ENCODE measurements around the gene MADD.

Gene MADD

DNA sequence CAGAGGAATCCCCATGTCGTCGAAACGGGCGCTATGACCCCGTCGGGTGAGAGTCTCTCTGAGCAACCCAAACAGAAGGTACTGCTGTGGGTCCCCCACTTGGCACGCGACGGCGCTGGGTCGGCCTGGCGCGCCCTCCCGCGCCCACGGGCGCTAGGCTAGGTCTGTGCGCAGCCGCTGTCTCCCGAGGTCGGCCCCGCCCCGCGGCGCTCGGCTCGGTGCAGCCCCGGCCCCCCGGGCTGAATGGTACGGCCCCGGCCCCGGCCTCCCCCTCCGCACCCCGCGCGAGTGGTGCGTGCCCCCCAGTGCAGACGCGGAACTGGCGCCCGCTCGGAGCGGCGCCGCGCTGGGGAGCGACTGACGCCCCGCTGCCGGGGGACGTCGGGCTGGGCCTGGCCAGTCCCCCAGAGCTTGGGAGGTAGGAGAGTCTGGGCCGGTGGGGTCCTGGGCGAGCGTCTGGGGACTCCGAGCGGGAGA is at the start of gene MADD:
MADD (plus strand) TSS at position 305 of the 477 bp plus-strand sequence.
- TF ChIP-seq, protein P1, sequence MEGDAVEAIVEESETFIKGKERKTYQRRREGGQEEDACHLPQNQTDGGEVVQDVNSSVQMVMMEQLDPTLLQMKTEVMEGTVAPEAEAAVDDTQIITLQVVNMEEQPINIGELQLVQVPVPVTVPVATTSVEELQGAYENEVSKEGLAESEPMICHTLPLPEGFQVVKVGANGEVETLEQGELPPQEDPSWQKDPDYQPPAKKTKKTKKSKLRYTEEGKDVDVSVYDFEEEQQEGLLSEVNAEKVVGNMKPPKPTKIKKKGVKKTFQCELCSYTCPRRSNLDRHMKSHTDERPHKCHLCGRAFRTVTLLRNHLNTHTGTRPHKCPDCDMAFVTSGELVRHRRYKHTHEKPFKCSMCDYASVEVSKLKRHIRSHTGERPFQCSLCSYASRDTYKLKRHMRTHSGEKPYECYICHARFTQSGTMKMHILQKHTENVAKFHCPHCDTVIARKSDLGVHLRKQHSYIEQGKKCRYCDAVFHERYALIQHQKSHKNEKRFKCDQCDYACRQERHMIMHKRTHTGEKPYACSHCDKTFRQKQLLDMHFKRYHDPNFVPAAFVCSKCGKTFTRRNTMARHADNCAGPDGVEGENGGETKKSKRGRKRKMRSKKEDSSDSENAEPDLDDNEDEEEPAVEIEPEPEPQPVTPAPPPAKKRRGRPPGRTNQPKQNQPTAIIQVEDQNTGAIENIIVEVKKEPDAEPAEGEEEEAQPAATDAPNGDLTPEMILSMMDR (IDR thresholded peaks at IDR 0.05; ENCODE audit: unreplicated experiment in 3 of 3): no peak
- H3K27ac Mint-ChIP-seq: peak within 1 kb of the TSS; percentile 99 to 100 (median 99)
- no peaks in the 10 kb centered on the region for H3K27me3 Mint-ChIP-seq (ENCODE audit: low read depth)
- H3K4me3 Mint-ChIP-seq: peak within 1 kb of the TSS; percentile 82 to 91 (median 90)
- peaks cover 11% of the 10 kb centered on the region for H3K36me3 Mint-ChIP-seq (ENCODE audit: low read depth)
- H3K9me3 Mint-ChIP-seq: no peaks in the 10 kb centered on the region
- peaks cover 44% of the 10 kb centered on the region for H3K4me1 Mint-ChIP-seq

DNA sequence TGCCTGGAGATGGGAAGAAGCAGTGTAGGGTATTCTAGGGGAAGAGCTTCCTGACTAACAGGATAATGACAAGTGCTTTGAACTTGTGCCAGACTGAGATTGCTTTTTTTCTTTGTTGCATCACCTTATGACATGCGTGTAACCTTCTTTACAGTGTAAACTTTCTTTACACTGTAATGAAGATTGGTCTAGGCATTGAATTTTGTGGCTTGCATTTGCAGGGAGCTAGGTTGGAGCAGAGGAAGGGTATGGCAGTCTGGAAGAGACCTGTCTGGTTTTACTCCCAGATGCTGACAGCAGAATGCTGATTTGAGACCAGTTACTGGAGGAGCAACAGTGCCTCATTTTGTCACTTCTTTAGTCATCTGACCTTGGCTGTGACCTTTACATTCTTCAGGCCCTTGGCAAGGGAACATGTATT is 49.5 kb upstream of the MADD start:
- Mint-ChIP-seq H3K36me3 (ENCODE audit: low read depth) (peaks cover 6% of the 10 kb centered on the region), H3K4me3 (no peak overlapping the region), H3K9me3 (no peaks in the 10 kb centered on the region), H3K4me1 (peaks cover 23% of the 10 kb centered on the region), H3K27me3 (ENCODE audit: low read depth) (no peaks in the 10 kb centered on the region), H3K27ac (peak overlapping the region in 1 of 3 experiments; percentile 31)
- TF ChIP-seq, protein P1 (IDR thresholded peaks at IDR 0.05; ENCODE audit: unreplicated experiment in 3 of 3): no peak

DNA sequence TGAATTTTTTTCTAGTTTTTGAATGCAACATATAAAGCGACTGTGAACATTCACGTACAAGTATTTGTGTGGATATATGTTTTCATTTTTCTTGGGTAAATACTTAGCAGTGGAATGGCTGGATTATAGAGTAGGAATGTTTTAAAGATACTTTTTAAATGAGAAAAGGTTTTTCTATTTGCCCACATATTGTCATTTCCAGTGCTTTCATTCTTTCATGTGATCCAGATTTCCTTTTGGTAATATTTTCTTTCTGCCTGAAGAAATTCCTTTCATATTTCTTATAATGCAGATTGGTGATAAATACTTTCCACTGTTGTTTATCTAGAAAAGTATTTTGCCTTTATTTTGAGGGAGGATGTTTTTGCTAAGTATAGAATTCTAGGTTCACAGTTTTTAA is 47.2 kb upstream of the MADD start:
- Mint-ChIP-seq H3K4me1 (peaks cover 8% of the 10 kb centered on the region), H3K36me3 (ENCODE audit: low read depth) (peaks cover 14% of the 10 kb centered on the region), H3K9me3 (no peaks in the 10 kb centered on the region), H3K4me3 (no peak overlapping the region), H3K27ac (no peak overlapping the region), H3K27me3 (ENCODE audit: low read depth) (no peaks in the 10 kb centered on the region)
- TF ChIP-seq, protein P1 (IDR thresholded peaks at IDR 0.05; ENCODE audit: unreplicated experiment in 3 of 3): no peak

DNA sequence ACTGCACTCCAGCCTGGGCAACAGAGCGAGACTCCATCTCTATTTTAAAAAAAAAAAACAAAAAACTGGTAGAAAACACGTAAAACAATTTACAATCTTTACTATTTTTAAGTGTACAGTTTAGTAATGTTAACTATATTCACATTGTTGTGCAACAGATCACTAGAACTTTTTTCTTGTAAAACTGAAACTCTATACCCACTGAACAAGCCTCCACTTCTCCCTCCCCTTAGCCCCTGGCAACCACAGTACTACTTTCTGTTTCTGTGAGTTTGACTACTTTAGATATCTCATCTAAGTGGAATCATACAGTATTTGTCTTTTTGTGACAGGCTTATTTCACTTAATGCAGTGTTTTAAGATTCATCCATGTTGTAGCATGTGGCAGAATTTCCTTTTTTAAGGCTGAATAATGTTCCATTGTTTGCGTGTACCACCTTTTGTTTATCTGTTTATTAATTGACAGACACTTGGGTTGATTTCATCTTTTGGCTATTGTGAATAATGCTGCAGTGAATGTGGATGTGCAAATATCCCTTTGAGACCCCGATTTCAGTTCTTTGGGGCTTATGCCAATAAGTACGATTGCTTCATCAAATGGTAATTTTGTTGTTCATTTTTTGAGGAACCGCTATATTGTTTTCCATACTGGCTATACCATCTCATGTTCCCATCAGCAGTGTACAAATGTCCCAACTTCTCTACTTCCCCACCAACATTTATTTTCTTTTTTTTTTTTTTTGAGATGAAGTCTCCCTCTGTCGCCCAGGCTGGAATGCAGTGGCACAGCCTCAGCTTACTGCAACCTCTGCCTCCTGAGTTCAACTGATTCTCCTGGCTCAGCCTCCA is 44.2 kb upstream of the MADD start:
- TF ChIP-seq, protein P1 (IDR thresholded peaks at IDR 0.05; ENCODE audit: unreplicated experiment in 3 of 3): no peak
- H3K36me3 Mint-ChIP-seq (ENCODE audit: low read depth): peaks cover 12% of the 10 kb centered on the region
- H3K9me3 Mint-ChIP-seq: no peaks in the 10 kb centered on the region
- H3K4me1 Mint-ChIP-seq: no peaks in the 10 kb centered on the region
- no peak overlapping the region for H3K27ac Mint-ChIP-seq
- peaks cover 3% of the 10 kb centered on the region for H3K27me3 Mint-ChIP-seq (ENCODE audit: low read depth)
- no peak overlapping the region for H3K4me3 Mint-ChIP-seq

DNA sequence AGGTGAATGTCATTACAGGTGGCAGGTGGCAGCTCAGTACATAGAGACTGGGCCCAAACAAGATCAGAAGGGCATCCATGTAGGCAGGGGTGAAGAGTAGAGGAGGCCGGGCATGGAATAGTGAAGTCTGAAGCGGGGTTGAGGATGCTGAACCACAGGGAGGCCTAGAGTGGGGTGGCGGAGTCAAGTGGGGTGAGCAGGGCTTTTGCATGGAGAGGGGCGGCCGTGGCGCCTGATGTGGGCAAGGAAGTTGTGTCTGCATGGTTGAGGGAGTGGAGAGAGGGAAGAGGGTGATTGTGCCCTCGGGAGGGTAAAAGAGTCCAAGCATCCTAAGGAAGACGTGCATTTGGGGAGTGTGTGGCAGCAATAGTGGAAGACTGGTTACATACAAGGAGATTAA is 40.8 kb upstream of the MADD start:
- TF ChIP-seq, protein P1 (IDR thresholded peaks at IDR 0.05; ENCODE audit: unreplicated experiment in 3 of 3): no peak
- peaks cover 3% of the 10 kb centered on the region for H3K27me3 Mint-ChIP-seq (ENCODE audit: low read depth)
- H3K4me1 Mint-ChIP-seq: no peaks in the 10 kb centered on the region
- H3K36me3 Mint-ChIP-seq (ENCODE audit: low read depth): peaks cover 12% of the 10 kb centered on the region
- no peak overlapping the region for H3K4me3 Mint-ChIP-seq
- H3K9me3 Mint-ChIP-seq: no peaks in the 10 kb centered on the region
- H3K27ac Mint-ChIP-seq: no peak overlapping the region
